ENCODE results near the gene ADAMTS17.

Gene ADAMTS17

DNA sequence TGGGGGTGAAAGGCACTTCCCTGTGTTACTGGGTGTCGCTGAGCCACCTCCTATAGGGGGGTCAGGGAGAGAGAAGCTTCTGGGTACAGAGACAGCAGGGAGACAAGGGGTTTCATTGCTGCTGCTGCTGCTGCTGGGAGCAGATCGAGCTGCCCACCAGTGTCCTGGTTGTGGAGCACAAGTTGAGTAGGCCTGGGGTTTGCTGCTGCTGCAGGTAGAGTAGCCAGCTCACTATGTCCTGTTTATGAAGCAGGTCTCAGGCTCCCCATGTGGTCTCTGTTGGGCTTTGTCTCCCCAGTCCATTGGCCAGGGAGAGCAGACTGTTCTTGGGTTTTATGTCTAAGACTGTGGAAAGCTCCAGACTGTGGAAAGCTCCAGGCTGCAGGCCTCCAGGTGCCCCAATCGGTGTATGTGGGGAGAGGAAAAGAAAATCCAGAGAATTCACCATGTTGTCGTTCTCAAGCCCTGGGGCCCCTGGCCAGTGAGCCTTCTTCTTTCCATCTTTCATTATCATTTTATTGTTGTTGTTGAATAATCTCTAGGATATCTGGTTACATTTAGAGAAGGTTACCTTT, 157.8 kb downstream of the ADAMTS17 start:
- Mint-ChIP-seq H3K36me3 (no peaks in the 10 kb centered on the region), H3K4me3 (no peak overlapping the region), H3K4me1 (no peaks in the 10 kb centered on the region), H3K27me3 (no peaks in the 10 kb centered on the region), H3K9me3 (no peaks in the 10 kb centered on the region), H3K27ac (no peak overlapping the region)
- CTCF ChIA-PET: no interaction called here
- DNase-seq: no peak

DNA sequence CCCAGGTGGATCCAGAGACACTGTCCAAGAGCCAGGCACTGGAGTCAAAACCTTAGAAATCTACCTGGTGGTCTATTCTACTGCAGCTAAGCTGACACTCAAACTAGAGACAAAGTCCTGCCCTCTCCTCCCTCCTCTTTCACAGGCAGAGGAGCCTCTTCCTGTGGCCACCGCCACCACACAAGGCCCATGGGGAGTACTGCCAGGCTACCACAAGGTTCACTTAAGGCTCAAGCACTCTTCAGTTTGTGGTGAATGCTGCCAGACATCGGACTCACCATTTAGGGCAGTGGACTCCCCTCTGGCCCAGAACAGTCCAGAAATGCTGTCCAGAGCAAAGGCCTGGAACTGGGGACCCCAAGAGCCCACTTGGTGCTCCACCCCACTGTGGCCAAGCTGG, 160.9 kb downstream of the ADAMTS17 start:
- Mint-ChIP-seq H3K27me3 (no peaks in the 10 kb centered on the region), H3K36me3 (no peaks in the 10 kb centered on the region), H3K4me1 (no peaks in the 10 kb centered on the region), H3K4me3 (no peak overlapping the region), H3K27ac (no peak overlapping the region), H3K9me3 (peaks cover 2% of the 10 kb centered on the region)
- CTCF ChIA-PET: interaction anchor here (1.0 kb wide), 1 partner anchor 8 kb away, joined by 3 read pairs; no protein-coding TSS in a partner anchor
- DNase-seq: no peak

DNA sequence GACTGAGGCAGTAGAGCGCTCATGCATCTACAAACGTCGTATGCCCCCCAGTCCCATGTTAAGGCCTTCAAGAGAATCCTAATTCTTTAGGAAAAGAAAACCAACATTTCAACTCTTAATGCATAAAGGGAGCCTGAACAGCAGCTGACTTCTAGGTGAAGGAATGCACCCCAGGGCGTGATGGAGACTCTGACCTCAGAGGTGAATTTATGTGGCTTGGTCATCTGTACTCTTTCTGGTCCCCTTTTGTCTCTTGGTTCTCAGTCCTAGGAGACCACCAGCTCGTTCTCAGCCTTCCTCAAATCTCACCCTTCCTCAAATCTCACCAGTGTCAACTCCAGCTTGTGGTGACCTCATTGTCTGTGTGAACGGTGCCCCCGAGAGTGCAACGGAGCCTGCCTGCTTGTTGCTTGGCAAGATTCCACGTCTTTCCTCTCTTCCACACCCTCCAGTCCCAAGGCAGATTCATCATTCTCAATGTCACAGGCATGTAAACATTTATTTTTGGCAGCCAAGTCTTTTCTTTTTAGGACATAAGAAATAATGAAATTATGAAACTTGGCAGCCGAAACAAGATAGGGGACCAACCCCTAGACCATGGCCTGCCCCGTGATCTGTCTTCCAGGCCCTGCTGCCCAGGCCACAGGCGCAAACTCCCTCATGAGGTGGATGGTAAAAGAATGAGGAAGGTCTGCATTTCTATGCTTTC, 166.2 kb downstream of the ADAMTS17 start:
- H3K27me3 Mint-ChIP-seq: no peaks in the 10 kb centered on the region
- peaks cover 6% of the 10 kb centered on the region for H3K9me3 Mint-ChIP-seq
- no peaks in the 10 kb centered on the region for H3K36me3 Mint-ChIP-seq
- CTCF ChIA-PET: no interaction called here
- no peak for DNase-seq
- H3K27ac Mint-ChIP-seq: no peak overlapping the region
- no peaks in the 10 kb centered on the region for H3K4me1 Mint-ChIP-seq
- H3K4me3 Mint-ChIP-seq: no peak overlapping the region

DNA sequence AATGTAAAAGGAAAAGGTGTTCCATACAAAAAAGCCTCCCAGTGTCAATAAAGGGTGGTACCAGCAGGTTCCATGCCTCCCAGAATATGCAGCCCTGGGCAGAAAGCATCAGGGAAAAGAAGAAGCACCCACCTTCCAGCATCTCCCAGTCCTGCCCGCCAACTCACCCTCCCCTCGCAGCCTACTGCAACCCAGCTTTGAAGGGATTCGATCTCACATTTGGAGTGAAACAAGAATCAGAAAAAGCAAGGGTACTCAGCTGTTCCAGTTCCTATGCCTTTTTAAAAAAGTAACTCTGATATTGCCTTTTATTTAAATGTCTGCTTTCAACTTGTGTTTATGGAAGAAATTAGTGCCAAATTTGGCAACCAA, 166.9 kb downstream of the ADAMTS17 start:
- Mint-ChIP-seq H3K36me3 (no peaks in the 10 kb centered on the region), H3K4me3 (no peak overlapping the region), H3K27me3 (no peaks in the 10 kb centered on the region), H3K9me3 (peaks cover 6% of the 10 kb centered on the region), H3K4me1 (peaks cover 2% of the 10 kb centered on the region), H3K27ac (no peak overlapping the region)
- CTCF ChIA-PET: no interaction called here
- no peak for DNase-seq

DNA sequence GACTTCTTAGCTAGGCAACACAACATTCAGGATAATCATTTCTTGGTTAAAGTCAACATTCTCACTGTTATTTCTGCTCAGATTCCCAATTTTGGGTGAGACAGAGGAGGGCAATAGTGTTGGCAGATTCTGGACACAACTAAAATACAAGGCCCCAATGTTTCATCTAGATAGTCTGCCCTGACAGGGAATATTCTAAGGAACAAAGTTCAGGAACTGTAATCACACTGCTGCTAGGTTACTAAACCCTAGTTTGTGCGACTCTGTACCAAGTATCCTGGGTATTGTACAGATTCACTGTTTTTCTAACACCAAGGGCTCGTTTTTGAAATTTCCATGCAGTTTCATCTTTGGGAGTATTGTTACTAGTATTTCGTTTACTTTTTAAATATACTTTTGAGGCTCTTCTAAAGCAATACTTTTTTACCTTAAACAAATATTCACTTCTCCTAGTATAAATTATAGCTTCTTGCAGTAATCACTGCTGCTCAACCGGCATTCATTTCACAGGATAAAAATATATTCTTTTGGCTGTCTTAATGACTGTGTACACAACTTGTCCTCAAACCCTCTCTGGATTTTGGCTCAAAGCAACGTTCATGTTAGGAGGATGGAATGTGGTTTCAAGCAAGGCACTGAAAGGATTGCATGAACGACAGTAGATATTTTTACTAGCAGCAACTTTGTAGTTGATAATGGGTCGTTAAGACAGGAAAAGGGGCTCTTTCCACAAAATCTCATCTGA, 167.4 kb downstream of the ADAMTS17 start:
- Mint-ChIP-seq H3K27me3 (no peaks in the 10 kb centered on the region), H3K4me3 (no peak overlapping the region), H3K9me3 (peaks cover 6% of the 10 kb centered on the region), H3K36me3 (no peaks in the 10 kb centered on the region), H3K4me1 (peaks cover 2% of the 10 kb centered on the region), H3K27ac (no peak overlapping the region)
- DNase-seq: no peak
- CTCF ChIA-PET: no interaction called here

DNA sequence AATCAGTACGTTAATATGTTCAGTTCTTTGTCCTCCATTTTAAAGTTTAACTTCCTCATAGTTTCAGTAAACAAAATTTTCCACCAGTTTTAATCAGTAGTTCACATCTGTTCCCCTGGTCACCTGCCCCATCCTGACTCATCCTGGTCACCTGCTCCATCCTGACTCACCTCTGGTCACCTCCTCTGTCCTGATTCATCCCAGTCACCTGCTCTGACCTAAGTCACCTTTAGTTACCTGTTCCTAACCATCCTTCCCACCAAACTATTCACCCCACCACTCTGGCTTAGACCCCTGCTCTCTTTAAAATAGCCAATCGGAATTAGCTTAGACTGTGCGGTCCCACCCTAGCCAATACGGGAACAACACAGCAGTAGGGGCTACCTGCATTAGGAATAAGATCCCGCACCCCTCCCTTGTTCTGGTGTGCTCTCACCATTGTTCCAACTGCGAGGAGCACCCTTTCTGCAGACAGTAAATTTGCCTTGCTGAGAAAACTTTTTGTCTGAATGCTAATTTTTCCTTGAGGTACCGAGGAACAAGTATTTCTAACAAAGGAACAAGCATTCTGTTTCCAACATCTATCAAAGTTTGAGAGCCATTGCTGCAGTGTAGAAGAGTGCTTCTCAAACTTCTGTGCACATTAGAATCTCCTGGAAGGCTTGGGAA, 169.3 kb downstream of the ADAMTS17 start:
- no peak overlapping the region for H3K4me3 Mint-ChIP-seq
- H3K9me3 Mint-ChIP-seq: peaks cover 6% of the 10 kb centered on the region
- CTCF ChIA-PET: no interaction called here
- no peaks in the 10 kb centered on the region for H3K36me3 Mint-ChIP-seq
- H3K4me1 Mint-ChIP-seq: peaks cover 2% of the 10 kb centered on the region
- H3K27me3 Mint-ChIP-seq: no peaks in the 10 kb centered on the region
- no peak overlapping the region for H3K27ac Mint-ChIP-seq
- DNase-seq: no peak

DNA sequence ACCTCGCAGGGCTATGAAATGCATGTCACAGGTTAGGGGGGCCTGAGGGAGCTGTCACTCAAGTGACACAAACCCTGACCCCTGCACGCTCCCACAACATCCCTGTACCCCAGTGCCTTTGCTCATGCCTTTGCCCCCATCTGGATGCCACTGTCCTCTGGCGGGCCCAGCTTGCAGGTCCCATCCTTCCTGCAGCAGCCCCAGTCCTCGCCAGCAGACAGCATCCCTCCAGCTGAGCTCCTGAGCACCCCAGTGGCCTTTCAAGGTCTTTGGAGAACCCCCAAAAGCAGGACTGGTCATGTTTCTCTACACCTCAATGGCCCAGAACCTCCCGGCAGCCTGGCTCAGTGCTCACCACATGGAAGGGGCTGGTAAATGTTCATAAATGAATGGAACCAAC, 170.4 kb downstream of the ADAMTS17 start:
- CTCF ChIA-PET: no interaction called here
- H3K4me1 Mint-ChIP-seq: peaks cover 2% of the 10 kb centered on the region
- H3K27me3 Mint-ChIP-seq: no peaks in the 10 kb centered on the region
- H3K4me3 Mint-ChIP-seq: no peak overlapping the region
- H3K27ac Mint-ChIP-seq: no peak overlapping the region
- no peaks in the 10 kb centered on the region for H3K36me3 Mint-ChIP-seq
- peaks cover 6% of the 10 kb centered on the region for H3K9me3 Mint-ChIP-seq
- no peak for DNase-seq

DNA sequence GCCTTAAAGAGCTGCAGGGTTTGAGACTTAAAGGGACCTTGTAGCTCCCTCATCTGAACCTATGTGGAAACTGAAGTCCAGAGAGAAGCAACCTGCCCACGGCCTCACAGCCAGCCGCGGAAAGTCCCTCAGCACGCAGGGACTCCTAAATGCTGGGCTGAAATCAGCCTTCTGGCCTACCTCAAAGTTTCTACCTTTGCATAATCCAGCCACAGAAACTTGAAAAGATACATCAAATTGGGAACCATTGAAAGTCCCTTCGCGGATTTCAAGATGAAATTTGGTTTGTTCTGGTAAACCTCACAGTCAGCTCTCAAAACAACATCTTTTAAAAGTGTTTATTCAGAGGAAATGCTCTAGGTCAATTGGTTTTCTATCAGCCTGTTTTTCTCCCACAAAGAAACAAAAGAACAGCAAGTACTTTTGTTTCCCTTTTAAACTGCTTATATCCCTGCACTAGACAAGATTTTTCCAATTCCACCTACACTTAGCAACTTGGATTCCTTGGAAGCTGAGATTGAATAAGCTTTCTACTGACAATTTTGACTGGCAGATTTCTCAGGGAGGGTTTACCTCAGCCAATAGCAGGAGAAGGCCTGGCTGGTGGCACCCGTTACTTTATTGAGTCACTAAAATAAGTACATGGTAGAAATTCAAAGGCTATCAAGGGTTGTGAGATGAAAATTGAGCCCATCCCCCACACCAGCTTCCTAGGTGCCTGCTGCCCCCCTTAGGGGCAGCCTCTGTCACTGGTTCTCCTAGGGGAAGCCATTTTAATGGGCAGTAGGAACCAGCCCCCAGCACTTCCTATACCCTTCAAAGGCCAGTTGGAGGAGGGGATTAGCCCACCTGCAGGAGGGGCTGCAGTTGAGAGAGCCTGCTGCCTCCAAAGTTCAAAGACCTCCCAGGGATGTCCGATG, 171.2 kb downstream of the ADAMTS17 start:
- Mint-ChIP-seq H3K27me3 (no peaks in the 10 kb centered on the region), H3K4me3 (no peak overlapping the region), H3K27ac (no peak overlapping the region), H3K4me1 (peaks cover 2% of the 10 kb centered on the region), H3K36me3 (no peaks in the 10 kb centered on the region), H3K9me3 (peaks cover 2% of the 10 kb centered on the region)
- DNase-seq: no peak
- CTCF ChIA-PET: no interaction called here

DNA sequence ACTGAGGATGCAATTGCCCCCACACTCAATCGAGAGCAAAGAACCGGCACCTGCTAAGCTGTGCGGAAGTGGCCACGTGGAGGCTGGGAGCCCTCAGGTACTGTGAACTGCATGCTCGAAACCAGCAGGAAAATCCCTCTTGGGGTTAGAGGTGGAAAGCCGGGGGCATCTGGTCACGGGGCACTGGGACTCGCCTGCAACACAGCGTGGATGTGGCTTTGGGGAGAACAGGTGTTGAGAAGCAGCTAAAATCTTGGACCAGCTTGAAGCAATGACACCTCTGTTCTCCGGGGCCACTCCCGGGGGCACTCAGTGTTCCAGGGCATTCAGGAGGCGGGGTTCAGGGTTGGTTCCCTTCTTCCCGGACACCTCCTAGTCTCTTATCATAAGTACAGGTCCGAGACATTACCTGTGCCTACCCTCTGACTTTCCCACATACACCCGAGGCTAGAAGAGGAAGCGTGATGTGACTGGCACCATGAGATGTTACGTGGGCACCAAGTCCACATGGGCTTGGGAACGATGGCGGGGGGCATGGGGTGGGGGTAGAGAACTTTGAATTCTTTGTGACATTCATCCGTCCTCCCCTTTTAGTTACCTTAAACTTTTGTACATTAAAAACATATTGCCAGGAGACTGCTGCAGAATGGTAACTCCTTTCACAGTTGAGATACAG, 172.0 kb downstream of the ADAMTS17 start:
- H3K27ac Mint-ChIP-seq: no peak overlapping the region
- H3K4me3 Mint-ChIP-seq: no peak overlapping the region
- no peaks in the 10 kb centered on the region for H3K36me3 Mint-ChIP-seq
- H3K9me3 Mint-ChIP-seq: peaks cover 2% of the 10 kb centered on the region
- no peaks in the 10 kb centered on the region for H3K27me3 Mint-ChIP-seq
- H3K4me1 Mint-ChIP-seq: peaks cover 2% of the 10 kb centered on the region
- CTCF ChIA-PET: no interaction called here
- DNase-seq: no peak

DNA sequence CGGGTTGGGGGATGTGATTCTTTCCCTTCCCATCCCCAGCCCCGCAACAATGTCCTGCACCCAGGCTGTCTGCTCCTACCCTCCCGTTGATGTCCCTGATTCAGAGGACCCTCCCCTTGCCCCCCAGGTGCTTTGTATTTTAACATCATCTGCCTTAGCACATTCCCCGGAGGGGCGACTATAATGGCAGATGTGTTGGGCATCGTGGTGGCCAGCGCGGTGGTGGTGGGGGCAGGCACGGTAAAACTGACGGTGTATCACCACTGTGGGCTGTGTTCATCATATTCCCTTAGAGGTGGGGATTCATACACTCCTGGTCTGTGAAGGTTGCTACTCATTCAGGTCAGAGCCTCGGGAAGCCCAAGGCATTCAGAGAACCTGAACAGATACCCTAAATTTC, 173.0 kb downstream of the ADAMTS17 start:
- CTCF ChIA-PET: no interaction called here
- no peak overlapping the region for H3K27ac Mint-ChIP-seq
- H3K36me3 Mint-ChIP-seq: no peaks in the 10 kb centered on the region
- H3K27me3 Mint-ChIP-seq: no peaks in the 10 kb centered on the region
- H3K9me3 Mint-ChIP-seq: no peaks in the 10 kb centered on the region
- H3K4me3 Mint-ChIP-seq: no peak overlapping the region
- no peak for DNase-seq
- H3K4me1 Mint-ChIP-seq: peaks cover 2% of the 10 kb centered on the region

DNA sequence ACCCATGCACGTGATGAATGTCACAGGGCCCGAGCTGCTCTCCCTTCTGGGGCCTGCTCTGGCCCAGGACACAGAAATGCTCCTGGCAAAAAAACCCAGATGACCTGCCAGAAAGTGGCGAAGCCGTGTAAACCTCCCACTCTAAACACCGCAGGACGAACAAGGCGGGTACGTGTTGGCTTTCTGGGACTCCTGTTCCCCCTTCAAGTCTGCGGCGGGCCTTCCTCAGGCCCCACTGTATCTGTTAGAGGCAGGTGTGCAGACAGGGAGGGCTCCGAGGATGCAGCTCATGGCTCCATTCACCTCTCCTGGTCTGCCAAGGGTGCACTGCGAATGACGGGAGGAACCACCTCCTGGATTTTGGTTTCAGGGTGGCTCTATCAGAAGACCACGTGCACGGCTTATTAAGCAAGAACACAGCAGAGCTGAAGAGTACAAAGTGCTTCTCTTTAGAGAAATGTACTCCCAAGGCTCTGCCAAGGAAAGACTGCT, 173.8 kb downstream of the ADAMTS17 start:
- Mint-ChIP-seq H3K9me3 (no peaks in the 10 kb centered on the region), H3K36me3 (no peaks in the 10 kb centered on the region), H3K4me1 (peaks cover 2% of the 10 kb centered on the region), H3K27me3 (no peaks in the 10 kb centered on the region), H3K27ac (no peak overlapping the region), H3K4me3 (no peak overlapping the region)
- CTCF ChIA-PET: no interaction called here
- no peak for DNase-seq

DNA sequence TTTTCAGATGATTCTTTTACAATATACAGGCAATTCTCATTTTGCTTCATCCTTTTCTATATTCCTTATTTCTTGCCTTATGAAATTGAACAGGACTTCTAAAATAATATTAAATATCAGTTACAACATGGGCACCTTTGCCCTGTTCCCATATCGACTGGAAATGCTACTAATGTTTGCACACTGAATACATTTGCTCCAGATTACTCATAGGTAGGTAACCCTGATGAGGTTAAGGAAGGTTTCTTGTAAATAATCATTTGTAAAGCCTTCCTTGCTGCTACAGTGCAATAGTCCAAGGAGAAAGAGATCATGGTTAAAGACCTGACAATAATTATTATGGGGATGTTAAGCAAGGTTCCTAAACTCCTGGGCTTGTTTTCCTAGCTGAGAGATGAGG, 175.5 kb downstream of the ADAMTS17 start:
- Mint-ChIP-seq H3K4me3 (no peak overlapping the region), H3K36me3 (no peaks in the 10 kb centered on the region), H3K27ac (no peak overlapping the region), H3K9me3 (no peaks in the 10 kb centered on the region), H3K27me3 (no peaks in the 10 kb centered on the region), H3K4me1 (peaks cover 2% of the 10 kb centered on the region)
- CTCF ChIA-PET: no interaction called here
- DNase-seq: no peak

DNA sequence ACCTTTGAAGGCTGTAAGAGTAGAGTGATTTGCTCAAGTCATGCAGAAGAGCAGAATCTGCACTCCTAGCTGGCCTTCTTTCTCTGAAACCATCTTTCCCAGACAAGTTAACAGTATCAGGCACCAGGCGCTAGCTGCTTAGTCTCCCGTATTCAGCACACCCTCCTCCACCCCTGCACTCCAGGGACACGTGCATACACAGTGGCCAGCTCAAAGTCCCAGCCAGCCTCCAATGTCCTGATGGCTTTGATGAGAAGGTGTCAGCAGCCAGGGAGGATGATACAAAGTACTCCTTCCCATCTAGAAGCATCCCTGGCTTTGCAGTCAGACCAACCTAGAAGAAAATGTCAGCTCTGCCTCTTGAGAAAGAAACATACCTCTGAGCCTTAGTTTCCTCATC, 177.8 kb downstream of the ADAMTS17 start:
- Mint-ChIP-seq H3K27me3 (no peaks in the 10 kb centered on the region), H3K27ac (no peak overlapping the region), H3K4me3 (no peak overlapping the region), H3K4me1 (no peaks in the 10 kb centered on the region), H3K9me3 (no peaks in the 10 kb centered on the region), H3K36me3 (no peaks in the 10 kb centered on the region)
- CTCF ChIA-PET: no interaction called here
- DNase-seq: no peak

Data from activated naive CD4-positive, alpha-beta T cell treated with anti-CD3 and anti-CD28 coated beads, Interleukin-2, amount 10 ng/mL, durations not matched to agents 7 days and 5 days (primary cell).